Right lobe of liver (tissue), 6 donors: ENCODE data around the gene BCL7C. TPM values are rescaled to one million over a fixed set of nuclear protein-coding genes. Genes with fewer than 3 reads are reported as not detected.
A peak's percentile ranks its signal among the peaks of the same experiment; 100 is the strongest.

ENCODE experiments used
- ATAC-seq, 4 donors: fragments of 200-7000 bp; cut with Tn5 transposase; one replicate each; pipeline ENCODE4 v1.9.1; 2020; ENCODE audit warnings: mild to moderate bottlenecking in 4 of 4, moderate library complexity in 4 of 4
- DNase-seq, 3 donors: peaks; one replicate each; pipeline ENCODE4 v3.0.0-alpha.2; 2020
- H3K27ac ChIP-seq, 3 donors: fragments of 200-600 bp; one replicate each; pipeline ENCODE4 v1.8.0; 2022
- H3K27me3 ChIP-seq, 2 donors: fragments of 200-600 bp; one replicate each; pipeline ENCODE4 v1.8.0; 2022
- H3K36me3 ChIP-seq, 4 donors: fragments of 200-600 bp; sonication (generic) in 1 of 4; one replicate each; pipeline versions ENCODE4 v1.5.1 to v1.8.0; 2017 to 2022; ENCODE audit warnings: control low read depth in 1 of 4
- H3K4me1 ChIP-seq, 4 donors: fragments of 200-600 bp; sonication (generic) in 1 of 4; one replicate each; pipeline versions ENCODE4 v1.5.1 to v1.8.0; 2017 to 2022; ENCODE audit warnings: control low read depth in 1 of 4
- H3K4me3 ChIP-seq, 3 donors: fragments of 200-600 bp; one replicate each; pipeline ENCODE4 v1.8.0; 2022
- H3K9me3 ChIP-seq, 4 donors: fragments of 200-600 bp; sonication (generic) in 1 of 4; one replicate each; pipeline versions ENCODE4 v1.5.1 to v1.8.0; 2017 to 2022; ENCODE audit warnings: control low read depth in 1 of 4
- POLR2A ChIP-seq: fragments of 450-650 bp; IDR thresholded peaks from one replicate; pipeline ENCODE4 v1.6.1; 2017; ENCODE audit warnings: antibody characterized with exemption, mild to moderate bottlenecking
- WGBS: methylation state at CpG from one replicate; pipeline ENCODE4 v1.1.6; 2018; ENCODE audit warnings: low coverage, low lambda C conversion rate; ENCODE audit not compliant: insufficient coverage; ENCODE audit errors: missing lambda C conversion rate; 5-methylcytosine and 5-hydroxymethylcytosine counted together
- intact Hi-C, 2 donors: fragments of 100-400 bp; cut with DNase I; formaldehyde crosslinking; loops; one replicate each; pipeline versions ENCODE4 v1.11.2 to v1.14.1; 2022
- total RNA-seq, 6 experiments: library from RNA; depleted of rRNA in 2 of 6; stranded (reverse); fragments of >200 nt in 2 of 6; fragmentation: NEBNext Ultra II Directional in 3 of 6; extraction: Animal tissue kit (Norgen Biotek cat#: 25700) in 3 of 6; gene quantifications; one replicate each; pipeline versions ENCODE4 v1.1.0 to v1.2.4, GENCODE V29; 2016 to 2023
- TF ChIP-seq, protein P1 (sequence below), 4 donors: fragments of 200-600 bp in 3 of 4; fragments of 450-650 bp in 1 of 4; IDR thresholded peaks; one replicate each; pipeline versions ENCODE4 v1.5.1 to v1.8.0; 2016 to 2022; ENCODE audit warnings: antibody characterized with exemption in 4 of 4, mild to moderate bottlenecking in 2 of 4
- donor health status: DM: no; HTN: yes; CAD: no.
- donor health status: DM: no; HTN: no; CAD: no.
- donor health status: DM: no; HTN: no; CAD: no.
- donor health status: DM: no; HTN: yes; CAD: no.
- donor health status: DM: no; HTN: yes; CAD: no.

Gene BCL7C
- total RNA-seq, 6 experiments from 2014 or later = 5.9 to 14.3 (median 7.9) TPM

DNA sequence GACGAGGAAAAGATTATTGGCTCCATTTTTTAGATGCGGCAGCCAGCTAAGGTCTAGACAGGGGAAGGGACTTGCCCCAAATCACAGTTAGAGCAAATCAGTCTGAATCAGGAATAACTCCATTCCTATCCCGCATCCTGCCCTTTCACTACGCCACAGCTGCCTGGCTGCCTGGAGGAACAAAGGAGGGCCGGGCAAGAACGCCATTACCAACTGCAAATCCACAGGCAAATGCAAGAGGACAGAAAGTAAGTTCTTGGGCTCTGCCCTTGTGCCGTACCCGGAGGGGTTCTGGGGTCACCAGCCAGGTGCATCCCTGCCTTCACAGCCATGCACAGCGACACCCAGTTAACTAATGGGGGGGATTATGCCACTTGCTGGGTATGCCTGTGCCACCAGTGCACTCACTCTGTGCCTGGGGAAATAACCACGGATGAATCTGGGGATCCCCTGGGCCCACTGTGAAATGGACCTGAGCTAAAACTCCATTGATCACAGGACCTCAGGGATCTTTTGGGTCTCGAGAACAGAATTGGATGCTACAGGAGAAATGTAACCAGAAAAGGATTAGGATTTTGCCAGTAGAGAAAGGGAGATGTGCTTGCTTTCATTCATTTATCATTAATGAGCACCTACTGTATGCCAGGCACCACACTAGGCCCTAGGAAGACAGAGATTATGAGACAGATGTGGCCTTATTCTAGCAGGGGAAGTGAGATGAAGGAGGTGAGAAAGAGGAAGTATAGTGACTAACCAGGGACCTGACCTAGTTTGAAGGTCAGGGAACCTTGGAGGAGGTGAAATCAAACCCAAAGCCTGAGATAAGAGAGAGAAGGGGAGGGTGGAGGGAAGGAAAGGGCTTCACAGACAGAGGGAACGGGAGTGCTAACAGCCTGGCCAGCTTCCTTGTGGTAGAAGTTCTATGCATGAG is 17.7 kb downstream of the BCL7C start:
- Histone ChIP-seq H3K9me3 (no peaks in the 10 kb centered on the region), H3K27me3 (no peaks in the 10 kb centered on the region), H3K4me1 (peaks cover 0 to 14% (median 7%) of the 10 kb centered on the region in 4 donors), H3K27ac (peak overlapping the region; percentile 87 to 97 (median 88)), H3K36me3 (no peaks in the 10 kb centered on the region), H3K4me3 (peak overlapping the region; percentile 91 to 95 (median 91))
- no peak for DNase-seq
- TF ChIP-seq, protein P1, sequence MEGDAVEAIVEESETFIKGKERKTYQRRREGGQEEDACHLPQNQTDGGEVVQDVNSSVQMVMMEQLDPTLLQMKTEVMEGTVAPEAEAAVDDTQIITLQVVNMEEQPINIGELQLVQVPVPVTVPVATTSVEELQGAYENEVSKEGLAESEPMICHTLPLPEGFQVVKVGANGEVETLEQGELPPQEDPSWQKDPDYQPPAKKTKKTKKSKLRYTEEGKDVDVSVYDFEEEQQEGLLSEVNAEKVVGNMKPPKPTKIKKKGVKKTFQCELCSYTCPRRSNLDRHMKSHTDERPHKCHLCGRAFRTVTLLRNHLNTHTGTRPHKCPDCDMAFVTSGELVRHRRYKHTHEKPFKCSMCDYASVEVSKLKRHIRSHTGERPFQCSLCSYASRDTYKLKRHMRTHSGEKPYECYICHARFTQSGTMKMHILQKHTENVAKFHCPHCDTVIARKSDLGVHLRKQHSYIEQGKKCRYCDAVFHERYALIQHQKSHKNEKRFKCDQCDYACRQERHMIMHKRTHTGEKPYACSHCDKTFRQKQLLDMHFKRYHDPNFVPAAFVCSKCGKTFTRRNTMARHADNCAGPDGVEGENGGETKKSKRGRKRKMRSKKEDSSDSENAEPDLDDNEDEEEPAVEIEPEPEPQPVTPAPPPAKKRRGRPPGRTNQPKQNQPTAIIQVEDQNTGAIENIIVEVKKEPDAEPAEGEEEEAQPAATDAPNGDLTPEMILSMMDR (IDR thresholded peaks at IDR 0.05) = no peak
- TF ChIP-seq POLR2A = no peak
- WGBS = 5% methylated on average over 10 of the region's 12 CpGs
- ATAC-seq = no peak
- intact Hi-C loops = no loop called here

DNA sequence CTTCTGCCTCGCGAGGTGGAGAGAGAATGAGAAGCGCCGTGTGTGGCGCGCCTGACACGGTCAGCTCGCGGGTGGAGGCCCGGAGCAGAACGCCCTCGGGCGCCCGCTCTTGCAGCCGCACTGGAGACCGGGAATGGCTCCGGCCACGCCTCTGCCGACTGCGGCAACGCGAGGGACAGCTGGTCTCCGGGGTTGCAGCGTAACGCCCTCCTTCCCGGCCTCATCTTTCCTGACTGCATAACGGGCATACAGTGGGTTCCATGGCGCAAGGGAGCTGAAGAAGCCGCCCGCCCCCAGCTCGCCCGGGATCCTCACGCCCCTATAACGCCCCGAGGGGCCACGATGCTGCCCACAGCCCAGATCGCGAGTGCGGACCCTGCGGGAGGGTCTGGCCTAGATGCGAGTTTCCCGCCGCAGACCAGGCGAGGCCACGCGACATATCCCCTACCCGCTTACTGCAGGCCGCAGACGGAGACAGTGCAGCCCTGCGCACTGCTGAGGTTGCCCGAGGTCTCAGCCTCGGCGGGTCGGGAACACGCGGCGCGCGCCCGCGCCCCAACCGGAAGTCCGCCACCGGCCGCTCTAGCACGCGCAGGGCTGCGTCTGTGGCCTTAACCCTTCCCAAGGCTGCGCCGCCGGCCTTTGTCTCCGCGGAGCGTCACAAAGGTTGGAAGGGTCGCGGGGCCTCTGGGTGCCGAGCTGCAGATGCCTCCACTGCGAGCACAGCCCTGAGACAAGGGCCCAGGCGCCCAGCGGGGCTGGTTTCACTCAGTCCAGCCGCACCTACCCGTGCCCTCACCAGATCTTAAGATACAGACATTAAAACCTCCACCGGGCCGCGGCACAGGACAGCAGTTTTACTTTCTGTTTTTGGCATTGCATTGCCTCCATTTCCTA is 18.8 kb downstream of the BCL7C start:
- H3K27ac ChIP-seq = peak overlapping the region; percentile 87 to 97 (median 88)
- no peaks in the 10 kb centered on the region for H3K27me3 ChIP-seq
- intact Hi-C loops = no loop called here
- no peaks in the 10 kb centered on the region for H3K36me3 ChIP-seq
- peak; percentile 92 to 95 (median 94) for DNase-seq
- H3K4me1 ChIP-seq = peaks cover 0 to 14% (median 7%) of the 10 kb centered on the region in 4 donors
- 0% methylated on average over 6 of the region's 85 CpGs for WGBS
- peak; percentile 83 for TF ChIP-seq POLR2A
- TF ChIP-seq, protein P1 (IDR thresholded peaks at IDR 0.05) = no peak
- peak; percentile 97 to 99 (median 98) for ATAC-seq
- peak overlapping the region; percentile 91 to 95 (median 91) for H3K4me3 ChIP-seq
- H3K9me3 ChIP-seq = no peaks in the 10 kb centered on the region

DNA sequence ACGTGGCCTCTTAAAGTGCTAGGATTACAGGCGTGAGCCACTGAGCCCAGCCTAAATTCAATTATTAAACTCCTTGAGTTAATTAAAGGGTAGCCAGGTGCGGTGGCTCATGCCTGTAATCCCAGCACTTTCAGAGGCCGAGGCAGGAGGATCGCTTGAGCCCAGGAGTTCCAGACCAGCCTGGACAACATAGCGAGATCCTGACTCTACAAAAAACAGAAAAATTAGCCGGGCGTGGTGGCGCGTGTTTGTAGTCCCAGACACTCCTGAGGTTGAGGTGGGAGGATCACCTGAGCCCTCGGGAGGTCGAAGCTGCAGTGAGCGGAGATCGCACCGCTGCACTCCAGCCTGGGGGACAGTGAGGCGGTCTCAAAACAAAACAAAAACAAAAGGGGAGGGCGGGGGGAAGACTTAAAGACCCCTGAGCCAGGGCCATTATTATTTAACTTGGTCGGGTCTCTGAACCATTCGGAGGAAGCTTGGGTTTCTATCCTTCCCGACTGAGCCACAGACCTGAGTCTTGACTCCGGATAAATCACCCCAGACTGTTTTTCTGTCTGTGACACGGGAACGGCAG is 19.5 kb downstream of the BCL7C start:
- Histone ChIP-seq H3K27me3 (no peaks in the 10 kb centered on the region), H3K4me3 (peak overlapping the region; percentile 91 to 95 (median 91)), H3K27ac (peak overlapping the region; percentile 87 to 97 (median 88)), H3K4me1 (peaks cover 0 to 14% (median 7%) of the 10 kb centered on the region in 4 donors), H3K9me3 (no peaks in the 10 kb centered on the region), H3K36me3 (no peaks in the 10 kb centered on the region)
- intact Hi-C loops = no loop called here
- ATAC-seq (no peak), DNase-seq (no peak)
- TF ChIP-seq, protein P1 (IDR thresholded peaks at IDR 0.05) = no peak
- TF ChIP-seq POLR2A = no peak
- 19% methylated on average over 21 of the region's 23 CpGs for WGBS

DNA sequence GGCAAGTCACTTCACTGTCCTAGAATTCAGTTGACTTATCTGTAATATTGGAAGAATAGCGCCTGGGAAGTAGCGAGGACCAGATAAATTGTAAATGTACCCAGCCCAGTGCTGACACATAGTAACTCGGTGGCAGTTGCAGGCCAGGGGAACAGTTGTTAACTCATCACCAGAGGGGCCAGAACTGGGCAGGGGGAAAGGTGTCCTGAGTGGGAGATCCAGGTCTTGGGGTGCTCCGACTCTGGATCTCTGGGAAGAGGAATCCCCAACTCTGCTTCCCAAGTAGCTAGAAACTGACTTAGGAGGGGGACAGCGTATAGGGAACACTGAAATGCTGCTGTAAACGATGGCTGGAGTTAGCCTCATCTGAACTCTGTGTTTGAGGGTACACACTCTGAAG is 23.0 kb downstream of the BCL7C start:
- H3K4me1 ChIP-seq = peaks cover 0 to 2% (median 0%) of the 10 kb centered on the region in 4 donors
- no peaks in the 10 kb centered on the region for H3K9me3 ChIP-seq
- no peak overlapping the region for H3K27ac ChIP-seq
- DNase-seq = no peak
- no peaks in the 10 kb centered on the region for H3K36me3 ChIP-seq
- H3K27me3 ChIP-seq = no peaks in the 10 kb centered on the region
- intact Hi-C loops = no loop called here
- TF ChIP-seq, protein P1 (IDR thresholded peaks at IDR 0.05) = no peak
- TF ChIP-seq POLR2A = no peak
- ATAC-seq = no peak
- 80% methylated on average over 1 of the region's 6 CpGs for WGBS
- H3K4me3 ChIP-seq = no peak overlapping the region
